Measurements from ENCODE around the gene MANEAL.
"Not testable (repeated sequence)": the region's sequence is repeated elsewhere in the genome, so short reads cannot be mapped to it uniquely, and the experiment has no call there.

MANEAL gene

GRCh38 chr1:37793773-37794371 lies at the start of gene MANEAL:
Gene MANEAL (plus strand): TSS chr1:37793847. CDS start chr1:37794183, 336 bp downstream.
- peak; percentile 47 for DNase-seq

GRCh38 chr1:37746806-37747205 lies 46.8 kb upstream of the MANEAL start:
- DNase-seq = no peak

GRCh38 chr1:37748565-37748964 lies 45.1 kb upstream of the MANEAL start:
- no peak for DNase-seq

- DNase-seq = peak; percentile 73
Measured at GRCh38 chr1:37752213-37752582, 41.4 kb upstream of the MANEAL start.

GRCh38 chr1:37752583-37753471 lies 40.8 kb upstream of the MANEAL start:
- DNase-seq = peak; percentile 26

GRCh38 chr1:37753473-37754321 lies 40.0 kb upstream of the MANEAL start:
- DNase-seq = peak; percentile 4

GRCh38 chr1:37755290-37755689 lies 38.4 kb upstream of the MANEAL start:
- peak; percentile 5 for DNase-seq

- no peak for DNase-seq
Measured at GRCh38 chr1:37755951-37756560, 37.6 kb upstream of the MANEAL start.

GRCh38 chr1:37759451-37759850 lies 34.2 kb upstream of the MANEAL start:
- no peak for DNase-seq

GRCh38 chr1:37761416-37762095 lies 32.1 kb upstream of the MANEAL start:
- DNase-seq = no peak

GRCh38 chr1:37762516-37762915 lies 31.1 kb upstream of the MANEAL start:
- DNase-seq = no peak

- DNase-seq = no peak
Measured at GRCh38 chr1:37763791-37764413, 29.7 kb upstream of the MANEAL start.

GRCh38 chr1:37764414-37764825 lies 29.2 kb upstream of the MANEAL start:
- peak; percentile 42 for DNase-seq

GRCh38 chr1:37764888-37765441 lies 28.7 kb upstream of the MANEAL start, which contains the start of gene EPHA10:
Gene EPHA10 (minus strand): TSS chr1:37765120. CDS start chr1:37765066, 54 bp downstream.
- peak; percentile 83 for DNase-seq

- DNase-seq = peak; percentile 41
Measured at GRCh38 chr1:37765916-37766664, 27.6 kb upstream of the MANEAL start.

GRCh38 chr1:37767488-37767887 lies 26.2 kb upstream of the MANEAL start:
- DNase-seq = no peak

- not testable (repeated sequence) for DNase-seq
Measured at GRCh38 chr1:37771440-37771839, 22.2 kb upstream of the MANEAL start.

- no peak for DNase-seq
Measured at GRCh38 chr1:37776946-37777516, 16.6 kb upstream of the MANEAL start.

GRCh38 chr1:37778654-37779053 lies 15.0 kb upstream of the MANEAL start:
- no peak for DNase-seq

- no peak for DNase-seq
Measured at GRCh38 chr1:37782491-37782890, 11.2 kb upstream of the MANEAL start.
